DMS153 (cell line): ENCODE data around the gene GDPD2.

Experiments
- DNase-seq: peaks from one replicate; lab custom pipeline; 2025; lab: John Stamatoyannopoulos, UW

GDPD2 gene

DNA sequence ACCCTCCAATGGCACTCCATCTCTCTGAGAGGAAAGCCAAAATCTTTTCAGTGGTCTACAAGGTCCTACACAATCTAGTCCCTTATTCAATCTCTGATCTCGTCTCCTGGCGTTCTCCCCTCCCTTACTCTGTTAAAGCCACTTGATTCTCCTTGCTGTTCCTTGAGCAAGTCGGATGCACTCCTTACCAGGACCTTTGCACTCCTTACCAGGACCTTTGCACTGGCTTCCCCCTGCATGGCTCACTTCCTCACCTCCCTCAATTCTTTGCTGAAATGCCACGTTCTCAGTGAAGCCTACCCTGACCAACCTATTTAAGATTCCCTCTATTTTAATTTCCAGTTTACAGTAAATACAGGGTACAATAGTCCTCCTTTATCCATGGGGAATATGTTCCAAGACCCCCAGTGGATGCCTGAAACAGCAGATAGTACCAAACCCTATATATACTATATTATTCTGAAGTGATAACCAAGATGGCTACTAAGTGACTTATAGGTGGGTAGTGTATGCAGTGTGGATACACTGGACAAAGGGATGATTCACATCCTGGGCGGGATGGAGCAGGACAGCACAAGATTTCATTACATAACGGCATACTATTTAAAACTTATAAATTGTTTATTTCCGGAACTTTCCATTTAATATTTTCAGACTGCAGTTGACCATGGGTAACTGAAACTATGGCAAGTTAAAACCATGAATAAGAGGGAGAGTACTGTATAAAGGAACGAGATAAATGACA lies 15.0 kb downstream of the GDPD2 start:
- no peak for DNase-seq

DNA sequence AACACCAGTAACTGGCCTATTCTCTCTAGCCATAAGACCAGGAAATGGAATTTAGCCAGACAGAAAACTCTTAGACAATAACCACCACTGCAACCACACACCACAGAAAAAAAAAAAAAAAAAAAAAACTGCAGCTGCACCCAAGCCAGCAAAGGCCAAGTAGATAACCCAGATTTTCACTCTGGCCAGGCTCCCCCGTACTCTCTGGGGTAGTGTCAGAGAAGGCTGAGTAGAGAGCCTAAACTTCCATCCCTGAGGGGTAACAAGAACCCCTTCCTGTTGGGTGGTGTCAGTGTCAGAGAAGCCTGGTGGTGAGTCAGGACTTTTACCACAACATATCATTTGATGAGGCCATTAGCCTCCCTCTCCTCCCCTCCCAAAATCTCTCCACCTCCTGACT lies 15.9 kb downstream of the GDPD2 start:
- no peak for DNase-seq

DNA sequence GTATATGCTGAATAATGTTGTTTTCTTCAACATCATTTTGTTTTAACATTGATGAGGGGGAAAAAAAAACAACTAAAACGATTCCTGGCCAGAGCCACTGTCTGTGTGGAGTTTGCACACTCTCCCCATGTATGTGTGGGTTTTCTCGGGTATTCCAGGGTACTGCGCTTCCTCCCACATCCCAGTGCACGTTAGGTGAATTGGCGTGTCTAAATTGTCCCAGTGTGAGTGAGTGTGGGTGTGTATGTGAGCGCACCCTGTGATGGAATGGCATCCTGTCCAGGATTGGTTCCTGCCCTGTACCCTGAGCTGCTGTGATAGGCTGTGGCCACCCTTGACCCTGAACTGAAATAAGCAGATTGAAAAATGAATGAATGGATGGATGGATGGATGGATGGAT lies 19.1 kb downstream of the GDPD2 start:
- DNase-seq, result no peak

DNA sequence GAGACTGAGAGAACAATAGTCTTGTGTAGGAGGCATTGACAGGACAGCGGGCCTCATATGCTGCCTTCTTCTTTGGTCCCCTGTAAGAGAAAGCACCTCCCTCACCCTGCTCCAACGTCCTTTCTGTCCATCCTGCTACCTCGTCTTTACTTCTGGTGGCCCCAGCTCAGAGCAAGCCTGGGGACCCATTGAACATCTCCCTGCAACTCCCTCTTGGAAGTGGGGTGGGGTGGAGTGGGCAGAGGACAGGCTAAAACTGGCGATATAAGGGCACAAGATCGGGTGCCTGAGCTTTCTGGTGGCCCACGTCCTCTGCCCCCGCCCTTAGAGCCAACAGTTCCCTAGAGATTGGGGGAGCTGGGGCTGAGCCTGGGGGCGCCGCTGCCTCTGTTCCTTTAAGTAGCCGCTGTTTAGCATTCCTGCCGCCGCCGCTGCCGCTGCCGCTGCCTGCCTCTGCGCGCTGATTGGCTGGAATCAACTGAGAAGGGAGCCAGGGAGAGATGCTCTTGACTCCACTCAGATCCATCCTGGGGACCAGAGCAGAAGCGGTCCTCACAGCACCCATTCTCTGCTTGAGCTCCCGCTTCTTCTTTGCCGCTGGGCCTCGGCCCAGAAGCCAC lies 21.3 kb downstream of the GDPD2 start, which contains the start of gene DLG3:
Gene DLG3 (plus strand): TSS at position 510 of the 620 bp plus-strand sequence. CDS start 367 bp downstream, outside the sequence.
- no peak for DNase-seq

DNA sequence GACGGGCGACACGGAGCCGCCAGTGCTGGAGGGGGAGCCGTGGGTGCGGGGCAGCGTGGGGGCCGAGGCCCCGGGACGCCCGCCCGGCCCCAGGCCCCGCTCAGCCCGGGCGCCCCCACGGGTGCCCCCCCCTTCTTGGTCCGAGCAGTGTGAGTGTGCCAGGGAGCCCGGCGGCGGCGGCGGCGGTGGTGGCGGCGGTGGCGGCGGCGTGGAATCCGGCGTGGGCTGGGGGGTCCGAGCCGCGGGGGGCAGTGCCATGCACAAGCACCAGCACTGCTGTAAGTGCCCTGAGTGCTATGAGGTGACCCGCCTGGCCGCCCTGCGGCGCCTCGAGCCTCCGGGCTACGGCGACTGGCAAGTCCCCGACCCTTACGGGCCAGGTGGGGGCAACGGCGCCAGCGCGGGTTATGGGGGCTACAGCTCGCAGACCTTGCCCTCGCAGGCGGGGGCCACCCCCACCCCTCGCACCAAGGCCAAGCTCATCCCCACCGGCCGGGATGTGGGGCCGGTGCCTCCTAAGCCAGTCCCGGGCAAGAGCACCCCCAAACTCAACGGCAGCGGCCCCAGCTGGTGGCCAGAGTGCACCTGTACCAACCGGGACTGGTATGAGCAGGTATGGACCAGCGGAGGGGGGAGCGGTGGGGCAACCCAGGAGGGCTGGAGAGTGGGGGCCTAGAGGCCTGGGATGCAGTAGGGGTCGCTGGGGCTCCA lies 22.0 kb downstream of the GDPD2 start:
- no peak for DNase-seq

DNA sequence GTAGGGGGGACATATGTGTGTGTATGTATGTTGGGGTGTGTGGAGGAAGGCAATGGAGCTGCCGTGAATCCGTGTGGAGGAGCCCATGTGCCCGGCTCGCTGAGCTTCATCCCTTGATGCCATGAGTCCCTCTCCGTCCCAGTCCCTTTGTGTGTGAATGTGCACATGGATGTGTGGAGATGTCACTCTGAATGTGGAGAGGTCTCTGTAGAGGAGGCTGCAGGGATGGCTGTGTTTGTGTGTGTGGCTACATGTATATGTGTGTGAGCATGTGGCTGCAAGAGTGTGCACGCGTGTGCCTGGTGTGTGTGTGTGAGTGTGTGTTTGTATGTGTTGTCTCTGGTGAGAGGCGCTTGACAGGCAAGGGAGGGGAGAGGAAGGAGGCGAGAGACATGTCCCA lies 22.8 kb downstream of the GDPD2 start:
- DNase-seq, result no peak

DNA sequence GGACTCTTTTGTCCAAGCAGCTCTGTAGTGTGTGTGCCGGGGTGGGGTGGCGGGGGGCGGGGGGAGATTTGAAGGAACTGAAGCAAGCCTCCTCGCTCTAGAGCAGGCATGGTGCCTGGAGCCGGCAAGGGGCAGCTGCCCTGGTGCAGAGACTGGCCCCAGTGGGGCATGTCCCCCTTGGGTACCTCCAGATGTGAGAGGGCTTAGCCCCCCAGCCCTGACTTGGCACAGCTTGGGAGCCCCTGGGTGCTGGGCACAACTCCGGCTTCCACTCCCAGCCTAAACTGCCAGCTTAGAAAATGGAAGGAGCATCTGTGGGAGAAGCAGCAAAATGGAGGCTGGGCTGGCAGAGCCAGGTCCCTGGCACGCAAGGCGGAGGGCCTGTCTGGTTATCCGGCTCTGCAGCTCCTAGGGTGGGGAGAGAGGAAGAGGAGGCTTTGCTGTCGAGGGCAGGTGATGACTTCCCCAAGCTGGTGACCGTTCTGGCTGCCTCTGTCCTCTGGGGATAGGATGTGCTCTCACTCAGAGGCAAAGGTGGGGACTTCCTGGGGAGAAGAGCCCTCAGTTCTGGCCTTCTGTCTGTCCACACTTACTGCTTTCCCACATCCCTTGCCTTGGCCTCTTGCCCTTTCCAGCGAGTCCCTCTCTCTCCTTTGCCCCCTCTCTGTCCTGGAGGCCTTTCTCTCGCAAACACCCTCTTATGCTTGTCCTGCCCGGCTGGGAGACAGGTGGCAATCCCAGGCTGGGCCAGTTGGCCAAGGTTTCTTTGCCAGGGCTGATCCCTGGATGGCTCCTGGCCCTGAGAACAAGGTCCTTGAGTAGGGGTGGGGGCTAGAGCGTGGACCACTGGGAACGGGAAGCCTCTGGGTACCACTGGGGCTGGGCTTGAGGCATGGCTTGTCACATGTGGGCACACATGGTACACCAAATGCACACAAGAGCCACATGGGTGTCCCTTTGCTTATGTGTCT lies 23.6 kb downstream of the GDPD2 start:
- no peak for DNase-seq

DNA sequence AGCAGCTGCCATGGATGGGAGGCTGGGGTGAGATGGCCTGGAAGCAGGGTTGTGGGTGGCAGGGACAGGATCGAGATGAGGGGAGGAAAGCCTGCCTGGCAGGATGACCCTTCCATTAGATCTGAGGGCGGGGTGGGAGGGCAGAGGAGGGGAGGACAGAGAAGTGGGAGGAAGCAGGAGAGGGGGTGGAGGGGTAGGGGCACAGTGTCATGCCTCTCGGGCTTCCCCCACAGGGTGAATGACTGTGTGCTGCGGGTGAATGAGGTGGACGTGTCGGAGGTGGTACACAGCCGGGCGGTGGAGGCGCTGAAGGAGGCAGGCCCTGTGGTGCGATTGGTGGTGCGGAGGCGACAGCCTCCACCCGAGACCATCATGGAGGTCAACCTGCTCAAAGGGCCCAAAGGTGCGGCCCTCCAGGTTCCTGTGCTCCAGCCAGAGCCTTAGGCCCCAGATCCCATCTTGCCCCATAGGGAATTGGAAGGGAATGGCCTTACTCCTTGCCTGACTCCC lies 26.4 kb downstream of the GDPD2 start:
- no peak for DNase-seq

DNA sequence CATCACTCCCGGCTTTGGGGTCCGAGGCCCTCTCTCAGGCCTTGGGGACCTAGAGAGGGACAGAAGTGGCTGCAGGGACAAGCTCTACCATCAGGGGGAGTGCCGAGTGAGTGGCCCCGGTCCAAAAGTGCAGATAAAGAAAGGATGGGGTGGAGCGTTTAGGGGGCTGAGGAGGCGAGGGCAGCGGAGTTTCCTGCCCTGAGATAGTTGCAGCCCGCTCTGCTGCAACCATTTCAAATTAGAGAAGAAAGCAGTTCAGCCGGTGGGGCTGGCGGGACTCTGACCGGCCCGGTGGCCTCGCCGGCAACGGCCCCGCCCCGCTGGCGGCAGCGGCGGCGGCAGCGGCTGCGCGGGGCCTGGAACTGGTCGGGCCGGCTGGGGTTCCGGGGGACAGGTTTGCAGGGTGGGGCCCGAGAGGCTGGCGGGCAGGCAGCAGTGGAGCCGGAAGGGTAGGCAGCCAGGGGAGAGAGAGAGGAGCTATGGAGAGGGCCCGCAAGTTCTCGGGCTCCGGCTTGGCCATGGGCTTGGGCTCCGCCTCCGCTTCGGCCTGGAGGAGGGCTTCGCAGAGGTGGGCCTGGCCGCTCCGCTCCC lies 29.1 kb downstream of the GDPD2 start:
- peak; percentile 14 for DNase-seq

DNA sequence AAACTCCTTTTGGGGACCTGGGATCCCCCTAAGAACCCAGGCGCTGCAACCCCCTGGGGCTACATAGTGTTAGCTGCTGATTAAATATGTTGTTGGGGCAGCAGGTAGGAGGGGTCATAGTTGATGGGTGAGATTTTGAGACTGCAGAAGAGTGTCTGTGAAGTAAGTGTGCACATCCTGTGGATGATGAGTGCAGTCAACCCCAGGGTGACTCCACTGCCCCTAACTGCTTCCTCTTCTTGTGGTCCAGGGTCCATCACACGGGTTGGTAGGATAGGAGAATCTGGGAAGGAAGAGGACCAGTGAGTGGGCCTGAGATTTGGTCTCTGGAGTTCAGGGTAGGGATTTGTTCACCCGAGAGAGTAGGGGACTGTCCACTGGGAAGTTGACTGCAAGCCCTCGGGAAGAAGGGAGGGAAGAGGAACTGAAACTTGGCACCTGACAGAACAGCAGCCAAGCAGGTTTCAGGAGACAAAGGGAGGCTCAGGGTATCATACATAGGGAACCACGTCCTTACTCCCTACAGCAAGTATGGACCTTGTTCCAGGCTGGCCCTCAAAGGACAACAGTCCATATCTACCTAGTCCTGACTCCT lies 30.0 kb downstream of the GDPD2 start:
- no peak for DNase-seq

DNA sequence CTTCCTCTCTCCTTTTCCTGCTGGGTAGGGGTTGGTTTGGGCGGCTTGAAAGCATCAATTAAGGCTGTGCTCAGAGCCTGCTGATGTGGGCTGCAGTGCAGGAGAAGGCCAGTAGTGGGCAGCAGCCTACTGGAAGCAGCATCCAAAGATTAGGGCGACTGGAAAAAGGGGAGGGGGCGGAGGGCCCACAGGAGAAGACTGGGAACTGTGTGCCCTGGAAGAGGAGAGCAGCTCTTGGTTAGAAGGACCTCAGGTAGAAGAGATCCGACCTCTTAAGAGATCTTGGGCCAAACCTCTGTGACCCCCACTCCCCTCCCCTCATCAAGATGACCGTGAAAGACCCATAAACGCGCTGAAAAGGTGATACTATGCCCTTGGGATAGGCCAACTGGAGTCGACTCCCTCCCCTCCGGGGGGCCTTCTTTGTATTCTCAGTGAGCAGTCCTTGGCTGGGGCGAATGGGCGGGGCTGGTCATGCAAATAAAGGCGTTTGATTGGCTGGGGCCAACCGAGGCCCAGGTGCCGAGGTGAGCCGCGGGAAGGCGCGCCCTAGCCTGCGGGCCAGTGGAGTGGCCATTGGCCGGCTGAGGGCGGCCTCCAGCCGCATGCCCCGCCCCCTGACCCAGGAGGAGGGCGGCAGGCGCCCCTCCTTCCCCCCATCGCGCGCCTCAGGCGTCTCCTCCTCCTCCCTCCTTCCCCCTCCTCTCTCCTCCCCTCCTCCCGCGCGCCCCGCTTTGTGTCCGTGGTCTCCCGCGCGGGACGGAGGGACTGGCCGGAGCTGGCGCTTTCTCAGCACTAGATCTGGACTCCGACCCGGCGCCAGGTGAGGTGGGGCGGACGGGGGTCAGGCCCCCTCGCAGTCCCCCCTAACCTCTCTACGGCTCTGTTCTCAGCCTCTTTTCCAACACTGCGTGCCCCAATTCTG lies 31.6 kb downstream of the GDPD2 start:
- peak; percentile 92 for DNase-seq

DNA sequence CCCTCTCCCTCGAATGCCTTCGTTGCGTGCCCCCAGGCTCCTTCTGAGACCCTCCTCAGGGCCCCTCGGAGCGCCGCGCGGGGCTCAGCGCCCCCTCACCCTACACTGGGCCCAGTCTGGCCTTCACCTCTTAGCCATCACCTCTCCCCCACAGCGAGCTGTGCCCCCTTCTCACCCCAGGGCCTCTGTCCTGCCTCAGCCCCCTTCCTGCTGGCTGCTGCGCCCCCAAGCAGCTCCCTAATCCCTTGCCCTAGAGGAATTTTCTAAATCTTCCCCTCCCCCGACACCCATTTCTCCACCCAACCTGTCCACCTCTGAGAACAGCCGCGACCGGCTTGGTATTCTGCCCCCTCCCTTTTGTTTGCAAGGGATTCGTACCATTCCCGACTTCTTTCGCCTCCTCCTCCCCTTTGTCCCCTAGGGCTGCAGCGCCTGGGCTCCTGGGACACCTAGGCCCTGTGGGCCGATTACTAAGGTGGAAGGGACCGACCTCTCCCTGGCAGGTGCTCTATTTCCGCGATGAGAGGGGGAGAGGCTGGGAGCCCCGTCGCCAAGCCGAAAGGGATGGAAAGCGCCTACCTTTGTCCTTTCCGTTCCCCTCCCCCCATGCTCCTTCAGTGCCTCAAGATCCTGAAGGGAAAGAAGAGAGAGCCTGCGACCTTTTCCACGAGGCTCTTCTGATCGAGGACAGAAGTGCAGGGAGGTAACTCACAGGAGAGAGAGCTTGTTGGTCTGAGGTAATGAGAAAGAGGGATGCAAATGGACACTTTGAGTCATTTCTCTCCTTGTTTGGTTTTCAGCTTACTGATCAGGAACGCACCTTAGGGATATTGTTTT lies 32.5 kb downstream of the GDPD2 start:
- no peak for DNase-seq

DNA sequence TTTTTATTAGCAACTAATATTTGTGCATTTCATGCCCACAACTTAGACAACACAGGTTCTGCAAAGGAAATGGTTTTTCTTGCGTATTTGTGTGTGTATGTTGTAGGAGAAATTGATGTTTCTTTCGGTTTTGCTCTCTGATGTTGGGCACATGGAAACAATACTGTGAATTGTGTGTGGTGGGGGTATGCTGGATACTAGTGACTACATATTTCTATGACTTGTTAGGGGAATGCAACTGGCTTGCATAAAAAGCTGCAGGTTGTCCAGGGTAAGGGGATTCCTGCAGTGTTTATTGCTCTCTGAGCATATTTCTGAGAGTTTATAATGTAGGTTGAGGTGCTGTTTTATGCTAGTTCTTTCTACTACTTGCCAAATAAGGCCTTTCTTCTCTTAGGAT lies 33.1 kb downstream of the GDPD2 start:
- no peak for DNase-seq

DNA sequence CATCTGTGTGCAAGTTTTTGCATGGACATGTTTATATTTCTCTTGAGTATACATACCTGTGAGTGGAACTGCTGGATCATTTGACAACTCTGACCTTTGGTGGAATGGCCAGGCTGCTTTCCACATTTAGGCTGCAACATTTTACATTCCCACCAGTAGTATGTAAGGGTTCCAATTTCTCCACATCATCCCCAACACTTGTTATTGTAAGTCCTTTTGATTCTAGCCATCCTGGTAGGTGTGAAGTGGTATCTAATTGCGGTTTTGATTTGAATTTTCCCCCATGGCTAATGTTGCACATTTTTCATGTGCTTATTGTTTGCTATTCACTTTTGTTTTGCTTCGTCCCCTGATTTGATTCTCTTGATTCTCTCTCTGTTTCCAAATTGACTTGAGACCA lies 37.9 kb downstream of the GDPD2 start:
- no peak for DNase-seq

DNA sequence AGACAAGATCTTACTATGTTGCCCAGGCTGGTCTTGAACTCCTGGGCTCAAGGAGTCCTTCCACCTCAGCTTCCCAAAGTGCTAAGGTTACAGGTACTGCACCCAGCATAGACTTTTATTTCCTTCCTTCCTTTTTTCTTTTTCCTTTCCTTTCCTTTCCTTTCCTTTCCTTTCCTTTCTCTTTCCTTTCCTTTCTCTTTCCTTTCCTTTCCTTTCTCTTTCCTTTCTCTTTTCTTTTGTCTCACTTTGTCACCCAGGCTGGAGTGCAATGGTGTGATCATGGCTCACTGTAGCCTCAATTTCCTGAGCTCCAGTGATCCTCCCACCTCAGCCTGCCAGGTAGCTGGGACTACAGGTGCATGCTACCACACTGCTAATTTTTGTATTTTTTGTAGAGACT lies 40.9 kb downstream of the GDPD2 start:
- DNase-seq, result no peak

DNA sequence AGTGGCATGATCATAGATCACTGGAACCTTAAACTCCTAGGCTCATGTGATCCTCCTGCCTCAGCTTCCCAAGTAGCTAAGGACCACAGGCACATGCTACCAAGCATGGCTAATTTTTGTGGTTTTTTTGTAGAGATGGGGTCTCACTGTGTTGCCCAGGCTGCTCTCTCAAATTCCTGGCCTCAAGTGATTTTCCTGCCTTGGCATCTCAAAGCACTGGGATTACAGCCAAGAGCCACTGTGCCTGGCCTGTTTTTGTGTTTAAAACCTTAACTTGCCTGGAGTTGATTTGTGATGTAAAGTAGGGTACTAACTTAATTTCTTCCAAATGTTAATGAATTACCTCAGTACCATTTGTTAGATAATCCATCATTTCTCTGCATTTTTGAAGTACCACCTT lies 43.9 kb downstream of the GDPD2 start:
- DNase-seq, result no peak

DNA sequence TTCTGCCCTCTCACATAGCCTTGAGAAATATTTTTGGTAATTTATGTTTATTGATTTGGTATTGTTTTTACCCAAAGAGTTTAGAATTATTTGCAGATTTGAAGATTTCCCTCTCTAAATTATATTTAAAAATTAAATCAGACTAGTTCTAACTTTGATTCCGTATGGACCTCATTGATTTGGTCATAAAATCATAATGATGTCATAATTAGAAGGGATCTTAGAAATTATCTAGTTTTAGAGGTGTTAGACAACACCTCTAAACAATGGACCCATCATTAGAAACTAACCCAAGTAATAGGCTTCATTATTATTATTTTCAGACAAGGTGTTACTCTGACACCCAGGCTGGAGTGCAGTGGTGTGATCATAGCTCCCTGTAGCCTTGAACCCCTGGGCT lies 45.6 kb downstream of the GDPD2 start:
- DNase-seq, result no peak

DNA sequence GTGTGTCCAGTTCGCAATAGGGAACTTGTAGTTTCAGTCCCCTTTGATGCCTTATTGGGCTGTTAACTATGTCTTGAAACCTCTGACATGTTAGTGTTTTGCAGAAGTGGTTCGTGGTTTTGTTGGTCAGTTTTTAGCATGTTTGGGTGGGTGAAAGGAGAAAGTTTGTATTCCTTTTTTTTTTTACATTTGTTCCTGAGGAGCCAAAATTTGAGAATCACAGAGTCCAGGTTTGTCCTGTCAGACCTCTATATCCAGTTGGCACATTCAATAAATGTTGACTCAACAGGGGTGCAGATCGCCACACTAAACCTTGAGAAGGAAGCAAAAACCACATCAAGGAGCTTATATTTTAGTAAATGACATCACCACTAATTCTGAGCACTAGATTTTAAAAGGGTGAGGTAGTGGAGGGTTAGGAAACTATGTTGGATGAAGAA lies 47.8 kb downstream of the GDPD2 start:
- no peak for DNase-seq
